Adrenal gland (tissue), 12 donors: Measurements from ENCODE around the gene SYT3. TPM values are rescaled to one million over a fixed set of nuclear protein-coding genes. Genes with fewer than 3 reads are reported as not detected.
A peak's percentile ranks its signal among the peaks of the same experiment; 100 is the strongest.

Source experiments
- DNase-seq, 7 donors: peaks; one replicate each; pipeline ENCODE4 v3.0.0-alpha.2; 2019 to 2020
- H3K27ac ChIP-seq, 5 donors: fragments of 200-600 bp; sonication (generic) in 4 of 5; 1 replicate in 3 of 5; 2 replicates in 2 of 5; pipeline versions ENCODE4 v1.5.1 to v1.8.0; 2016 to 2020; ENCODE audit warnings: mild to moderate bottlenecking in 1 of 5
- H3K27me3 ChIP-seq: fragments of 200-600 bp; 2 replicates; pipeline ENCODE4 v1.8.0; 2021
- H3K36me3 ChIP-seq, 2 donors: fragments of 200-600 bp; replicated peaks in 1 of 2; 1 replicate in 1 of 2; 2 replicates in 1 of 2; pipeline versions ENCODE4 v1.5.1 to v1.8.0; 2018 to 2022
- H3K4me1 ChIP-seq, 2 donors: fragments of 200-600 bp; replicated peaks in 1 of 2; 1 replicate in 1 of 2; 2 replicates in 1 of 2; pipeline versions ENCODE4 v1.5.1 to v1.8.0; 2018 to 2021
- H3K4me3 ChIP-seq, 4 donors: fragments of 200-600 bp; sonication (generic) in 3 of 4; one replicate each; pipeline ENCODE4 v1.5.1; 2016 to 2018
- H3K9me3 ChIP-seq, 3 donors: fragments of 200-600 bp; sonication (generic) in 1 of 3; replicated peaks in 1 of 3; 1 replicate in 2 of 3; 2 replicates in 1 of 3; pipeline versions ENCODE4 v1.5.1 to v1.8.0; 2016 to 2021
- CTCF ChIP-seq, 6 experiments: fragments of 450-650 bp in 4 of 6; fragments of 200-600 bp in 2 of 6; sonication (generic) in 1 of 6; IDR thresholded peaks; 1 replicate in 5 of 6; 2 replicates in 1 of 6; pipeline versions ENCODE4 v1.5.1 to v1.8.0; 2016 to 2021; ENCODE audit warnings: antibody characterized with exemption in 6 of 6, mild to moderate bottlenecking in 2 of 6, moderate library complexity in 1 of 6
- POLR2A ChIP-seq, 2 donors: fragments of 450-650 bp; IDR thresholded peaks; one replicate each; pipeline ENCODE4 v1.6.1; 2017; ENCODE audit warnings: antibody characterized with exemption in 2 of 2, mild to moderate bottlenecking in 2 of 2, moderate library complexity in 1 of 2
- WGBS, 4 donors: extraction: QIAGEN DNeasy Blood & Tissue Kit in 2 of 4; methylation state at CpG; one replicate each; pipeline versions ENCODE4 v1.1.5 to v1.1.7; 2013 to 2017; 5-methylcytosine and 5-hydroxymethylcytosine counted together
- intact Hi-C, 2 donors: fragments of 100-400 bp; cut with DNase I; formaldehyde crosslinking; loops; one replicate each; pipeline versions ENCODE4 v1.14.1 to v1.15.0; 2022 to 2023
- polyA plus RNA-seq, 3 donors: library from polyadenylated mRNA; stranded (reverse); fragments of 200-250 nt in 2 of 3; fragments of 350-450 nt in 1 of 3; fragmentation: Illumina TruSeq in 1 of 3; extraction: RNeasy Lipid Tissue Mini Kit (QIAGEN cat#74804) in 1 of 3; gene quantifications; one replicate each; pipeline ENCODE4 v1.2.3, GENCODE V29; 2013 to 2014
- total RNA-seq, 9 donors: library from RNA; depleted of rRNA in 4 of 9; stranded (reverse); fragments of >200 nt in 4 of 9; fragments of 120-200 nt in 1 of 9; fragmentation: NEBNext Ultra II Directional in 1 of 9; extraction: Animal tissue kit (Norgen Biotek cat#: 25700) in 1 of 9; gene quantifications; one replicate each; pipeline versions ENCODE4 v1.1.0 to v1.2.4, GENCODE V29; 2013 to 2023
- donor health status: healthy with polysubstance abuse.
- donor health status: Bipolar disorder and iron deficiency.
- donor health status: DM: yes; HTN: yes; CAD: no.
- donor health status: DM: no; HTN: no; CAD: no.
- donor health status: DM: no; HTN: no; CAD: no.
- donor health status: DM: yes; HTN: yes; CAD: no.

The SYT3 gene
- total and polyA plus RNA-seq, 12 donors: 0.26 to 3.4 (median 0.75) TPM; not detected in 1

DNA sequence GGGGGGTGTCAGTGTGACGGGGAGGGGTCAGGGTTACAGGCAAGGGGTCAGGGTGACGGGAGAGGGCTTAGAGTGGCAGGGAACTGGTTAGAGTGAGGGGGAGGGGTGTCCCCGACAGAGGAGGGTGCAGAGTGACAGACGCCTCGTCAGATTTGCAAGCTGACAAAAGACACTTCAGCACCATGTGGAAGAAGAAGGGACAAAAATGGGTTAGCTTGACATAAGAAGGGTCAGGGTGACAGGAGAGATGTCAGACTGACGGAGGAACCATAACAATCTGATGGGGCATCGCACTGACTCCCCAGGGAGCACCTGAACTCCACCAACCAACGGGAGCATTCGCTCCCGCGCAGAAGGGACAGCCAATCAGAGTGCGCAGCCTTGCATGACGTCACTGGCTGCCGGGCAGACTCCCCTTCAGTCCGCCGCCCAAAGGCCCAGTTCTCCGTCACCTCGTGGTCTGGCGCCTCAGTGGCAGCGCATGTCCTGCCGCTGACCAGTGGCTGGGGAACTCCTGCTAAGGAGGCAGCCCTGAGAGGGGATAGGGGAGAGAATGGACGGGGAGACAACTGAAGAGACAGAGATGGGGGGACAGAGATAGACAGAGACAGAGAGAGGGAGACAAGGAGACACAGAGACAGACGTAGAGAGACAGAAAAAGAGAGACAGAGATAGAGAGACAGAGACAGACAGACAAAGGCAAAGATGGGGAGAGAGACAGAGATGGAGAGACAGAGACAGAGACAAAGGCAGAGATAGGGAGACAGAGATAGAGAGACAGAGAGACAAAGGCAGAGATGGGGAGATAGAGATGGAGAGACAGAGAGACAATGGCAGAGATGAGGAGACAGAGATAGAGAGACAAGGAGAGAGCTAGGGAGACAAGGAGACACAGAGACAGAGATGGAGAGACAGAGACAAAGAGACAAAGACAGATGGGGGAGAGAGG is 39.8 kb upstream of the SYT3 start:
- Histone ChIP-seq H3K27ac (no peak overlapping the region), H3K27me3 (no peaks in the 10 kb centered on the region), H3K36me3 (no peaks in the 10 kb centered on the region), H3K4me1 (no peaks in the 10 kb centered on the region), H3K4me3 (no peak overlapping the region), H3K9me3 (no peaks in the 10 kb centered on the region)
- intact Hi-C loops: no loop called here
- TF ChIP-seq CTCF (IDR thresholded peaks at IDR 0.05): no peak
- TF ChIP-seq POLR2A (IDR thresholded peaks at IDR 0.05): no peak
- WGBS, 4 donors: 12 to 22% (median 20%) methylated on average over 22 to 23 of the region's 23 CpGs
- peak; percentile 72 to 95 (median 84) for DNase-seq

- H3K4me1 ChIP-seq: no peaks in the 10 kb centered on the region
- WGBS, 4 donors: 67 to 75% (median 72%) methylated on average over 3 of the region's 3 CpGs
Observed at GRCh38 chr19:50678323-50678722, 38.6 kb upstream of the SYT3 start.

DNA sequence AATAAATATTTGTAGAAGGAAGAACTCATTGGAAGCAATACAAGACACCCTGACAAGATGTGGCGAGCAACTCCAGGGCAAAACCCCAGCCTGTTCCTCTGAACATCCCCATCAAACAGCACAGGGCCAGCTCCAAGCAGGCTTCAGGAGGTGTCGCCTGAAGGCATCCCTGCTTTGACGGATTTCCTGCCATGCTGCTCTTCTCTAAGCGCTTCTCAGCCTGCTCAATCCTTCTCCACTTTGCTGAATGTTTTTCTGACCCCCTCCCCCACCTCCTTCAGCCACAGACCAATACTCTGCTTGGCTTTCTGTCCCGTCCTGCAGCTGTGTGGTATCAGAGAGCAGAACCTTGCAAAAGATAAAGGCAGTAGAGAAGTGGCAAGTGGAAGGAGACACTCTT is 38.0 kb upstream of the SYT3 start:
- H3K27me3 ChIP-seq: no peaks in the 10 kb centered on the region
- H3K27ac ChIP-seq: no peak overlapping the region
- no peak for DNase-seq
- H3K4me1 ChIP-seq: no peaks in the 10 kb centered on the region
- TF ChIP-seq POLR2A (IDR thresholded peaks at IDR 0.05): no peak
- no peak for TF ChIP-seq CTCF (IDR thresholded peaks at IDR 0.05)
- H3K9me3 ChIP-seq: no peaks in the 10 kb centered on the region
- H3K4me3 ChIP-seq: no peak overlapping the region
- no peaks in the 10 kb centered on the region for H3K36me3 ChIP-seq
- intact Hi-C loops: no loop called here
- WGBS, 4 donors: 74 to 87% (median 81%) methylated on average over 5 of the region's 5 CpGs

More at GRCh38 chr19:50678323-50678722, 38.6 kb upstream of the SYT3 start:
- no peak for DNase-seq
- TF ChIP-seq CTCF (IDR thresholded peaks at IDR 0.05) (no peak), POLR2A (IDR thresholded peaks at IDR 0.05) (no peak)
- H3K27ac ChIP-seq: no peak overlapping the region
- intact Hi-C loops: no loop called here
- no peaks in the 10 kb centered on the region for H3K27me3 ChIP-seq
- no peak overlapping the region for H3K4me3 ChIP-seq
- no peaks in the 10 kb centered on the region for H3K9me3 ChIP-seq
- H3K36me3 ChIP-seq: no peaks in the 10 kb centered on the region

DNA sequence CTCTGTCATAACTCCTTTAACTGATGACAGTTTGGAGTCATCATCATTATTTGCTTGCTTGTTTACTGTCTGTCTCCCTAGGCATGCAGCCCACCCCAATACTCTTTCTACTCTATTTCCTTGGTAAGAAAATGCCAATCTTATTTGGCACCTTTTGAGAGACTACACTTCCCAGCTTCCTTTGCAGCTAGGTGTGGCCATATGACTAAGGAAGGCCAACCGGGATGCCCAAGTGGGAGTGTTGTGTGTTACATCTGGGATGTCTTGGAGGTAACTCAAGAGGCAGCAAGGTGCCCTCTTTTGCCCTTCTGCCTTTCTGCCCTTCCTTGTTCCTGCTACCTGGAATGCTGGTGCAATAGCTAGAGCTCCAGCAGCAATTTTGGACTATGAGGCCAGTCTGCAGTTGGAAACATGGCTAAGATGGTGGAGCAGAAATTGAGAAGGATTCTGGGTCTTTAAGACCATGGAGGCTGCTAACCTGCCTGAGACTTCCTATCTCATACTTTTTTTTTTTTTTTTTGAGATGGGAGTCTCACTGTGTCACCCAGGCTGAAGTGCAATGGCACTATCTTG is 37.0 kb upstream of the SYT3 start:
- H3K27ac ChIP-seq: no peak overlapping the region
- no peaks in the 10 kb centered on the region for H3K27me3 ChIP-seq
- no peaks in the 10 kb centered on the region for H3K9me3 ChIP-seq
- DNase-seq: no peak
- TF ChIP-seq POLR2A (IDR thresholded peaks at IDR 0.05) (no peak), CTCF (IDR thresholded peaks at IDR 0.05) (no peak)
- H3K4me3 ChIP-seq: no peak overlapping the region
- no peaks in the 10 kb centered on the region for H3K4me1 ChIP-seq
- 67 to 88% (median 78%) methylated on average over 1 of the region's 1 CpG for WGBS, 4 donors
- intact Hi-C loops: no loop called here
- H3K36me3 ChIP-seq: no peaks in the 10 kb centered on the region
